MCF 10A (cell line): ENCODE measurements around the gene ZNF688. TPM values are rescaled to one million over a fixed set of nuclear protein-coding genes. Genes with fewer than 3 reads are reported as not detected.

Experiments used
- BruUV-seq: library from RNA; stranded (reverse); fragments of 400-500 nt; replicated peaks from 2 replicates; lab custom pipeline; 2021; lab: Mats Ljungman, UMichigan
- CTCF ChIA-PET: fragments of 300-600 bp; sonication (Branson Sonifier 250); formaldehyde crosslinking; extraction: SDS; loops from one replicate; lab custom pipeline; 2021; ENCODE audit warnings: antibody characterized with exemption, inconsistent platforms; lab: Yijun Ruan, JAX
- POLR2A ChIA-PET: fragments of 300-600, 350-650 bp; sonication (Branson Sonifier 250); formaldehyde crosslinking; extraction: SDS; loops from one replicate; lab custom pipeline; 2020; ENCODE audit warnings: antibody characterized with exemption, inconsistent platforms; lab: Yijun Ruan, JAX
- DNase-seq: peaks from one replicate; pipeline ENCODE4 v3.0.0-alpha.2; 2018; ENCODE audit not compliant: unreplicated experiment
- H3K27ac Mint-ChIP-seq: one replicate; pipeline ENCODE4 v1.8.0; 2022; ENCODE audit warnings: mild to moderate bottlenecking, low read depth, mixed read lengths; ENCODE audit not compliant: unreplicated experiment
- H3K27me3 Mint-ChIP-seq: one replicate; pipeline ENCODE4 v1.8.0; 2022; ENCODE audit warnings: mixed read lengths; ENCODE audit not compliant: insufficient read depth, unreplicated experiment
- H3K36me3 Mint-ChIP-seq: one replicate; pipeline ENCODE4 v1.8.0; 2022; ENCODE audit warnings: mild to moderate bottlenecking, moderate library complexity, mixed read lengths; ENCODE audit not compliant: insufficient read depth, unreplicated experiment
- H3K4me1 Mint-ChIP-seq: one replicate; pipeline ENCODE4 v1.8.0; 2022; ENCODE audit warnings: mixed read lengths; ENCODE audit not compliant: insufficient read depth, unreplicated experiment
- H3K4me3 Mint-ChIP-seq: one replicate; pipeline ENCODE4 v1.8.0; 2022; ENCODE audit warnings: mild to moderate bottlenecking, moderate library complexity, mixed read lengths; ENCODE audit not compliant: unreplicated experiment
- H3K9me3 Mint-ChIP-seq: one replicate; pipeline ENCODE4 v1.8.0; 2022; ENCODE audit warnings: mixed read lengths; ENCODE audit not compliant: unreplicated experiment
- CTCF ChIP-seq: fragments of 200-600 bp; IDR thresholded peaks from one replicate; pipeline ENCODE4 v1.8.0; 2022; ENCODE audit warnings: antibody characterized with exemption, mild to moderate bottlenecking; ENCODE audit not compliant: unreplicated experiment
- intact Hi-C: fragments of 100-400 bp; cut with micrococcal nuclease; formaldehyde crosslinking; loops from 2 replicates; pipeline ENCODE4 v1.14.1; 2022
- total RNA-seq: library from RNA; stranded (reverse); gene quantifications from 2 replicates; pipeline ENCODE4 v1.2.3, GENCODE V29; 2022

Gene ZNF688
- total RNA-seq, 1 experiment from 2014 or later, result 9.0 TPM

- H3K4me3 Mint-ChIP-seq, result peak within 1 kb of the TSS; percentile 96
- no peaks in the 10 kb centered on the region for H3K4me1 Mint-ChIP-seq
- ChIA-PET CTCF (interaction anchor here (0.6 to 2.7 kb wide), 9 partner anchors 11 to 211 kb away, joined by 3 to 13 read pairs (median 4); partner anchors contain the start of genes DCTPP1 and MYL11), POLR2A (interaction anchor here (0.6 to 3.8 kb wide), 24 partner anchors 10 to 231 kb away, joined by 3 to 45 read pairs (median 6); partner anchors contain the start of genes CD2BP2, DCTPP1, FBRS and ZNF688)
- peak within 1 kb of the TSS; percentile 78 for H3K27ac Mint-ChIP-seq
- H3K36me3 Mint-ChIP-seq, result peaks cover 21% of the 10 kb centered on the region
- H3K9me3 Mint-ChIP-seq, result no peaks in the 10 kb centered on the region
- TF ChIP-seq CTCF, result no peak
- intact Hi-C loops, result loop anchor here (1.0 to 2.0 kb wide), 4 partner anchors 13 to 59 kb away; partner anchors contain the start of genes ZNF747, ZNF764 and ZNF768
- BruUV-seq, result TSS peak; percentile 56
- no peaks in the 10 kb centered on the region for H3K27me3 Mint-ChIP-seq
- peak; percentile 100 for DNase-seq
These were observed 14.1 kb upstream of the ZNF688 start, which contains the start of gene ZNF785 for GRCh38 chr16:30585400-30586191. ZNF785 (minus strand) TSS chr16:30585697; CDS start chr16:30585611, 86 bp downstream.

- no peak for TF ChIP-seq CTCF
- no peaks in the 10 kb centered on the region for H3K4me1 Mint-ChIP-seq
- ChIA-PET POLR2A (interaction anchor here (0.6 to 3.8 kb wide), 17 partner anchors 13 to 230 kb away, joined by 3 to 45 read pairs (median 7); partner anchors contain the start of genes DCTPP1, FBRS, ZNF688 and ZNF689), CTCF (interaction anchor here (0.7 to 2.7 kb wide), 5 partner anchors 10 to 210 kb away, joined by 3 to 13 read pairs (median 4); partner anchors contain the start of gene MYL11)
- TSS peak; percentile 49 for BruUV-seq
- peaks cover 27% of the 10 kb centered on the region for H3K36me3 Mint-ChIP-seq
- intact Hi-C loops, result loop anchor here (1.0 to 2.0 kb wide), 4 partner anchors 13 to 58 kb away; partner anchors contain the start of genes ZNF747, ZNF764 and ZNF768
- H3K27me3 Mint-ChIP-seq, result no peaks in the 10 kb centered on the region
- DNase-seq, result peak; percentile 25
- peak overlapping the region; percentile 78 for H3K27ac Mint-ChIP-seq
- H3K9me3 Mint-ChIP-seq, result no peaks in the 10 kb centered on the region
- peak overlapping the region; percentile 96 for H3K4me3 Mint-ChIP-seq
These were observed 13.5 kb upstream of the ZNF688 start for GRCh38 chr16:30585022-30585399.

DNA sequence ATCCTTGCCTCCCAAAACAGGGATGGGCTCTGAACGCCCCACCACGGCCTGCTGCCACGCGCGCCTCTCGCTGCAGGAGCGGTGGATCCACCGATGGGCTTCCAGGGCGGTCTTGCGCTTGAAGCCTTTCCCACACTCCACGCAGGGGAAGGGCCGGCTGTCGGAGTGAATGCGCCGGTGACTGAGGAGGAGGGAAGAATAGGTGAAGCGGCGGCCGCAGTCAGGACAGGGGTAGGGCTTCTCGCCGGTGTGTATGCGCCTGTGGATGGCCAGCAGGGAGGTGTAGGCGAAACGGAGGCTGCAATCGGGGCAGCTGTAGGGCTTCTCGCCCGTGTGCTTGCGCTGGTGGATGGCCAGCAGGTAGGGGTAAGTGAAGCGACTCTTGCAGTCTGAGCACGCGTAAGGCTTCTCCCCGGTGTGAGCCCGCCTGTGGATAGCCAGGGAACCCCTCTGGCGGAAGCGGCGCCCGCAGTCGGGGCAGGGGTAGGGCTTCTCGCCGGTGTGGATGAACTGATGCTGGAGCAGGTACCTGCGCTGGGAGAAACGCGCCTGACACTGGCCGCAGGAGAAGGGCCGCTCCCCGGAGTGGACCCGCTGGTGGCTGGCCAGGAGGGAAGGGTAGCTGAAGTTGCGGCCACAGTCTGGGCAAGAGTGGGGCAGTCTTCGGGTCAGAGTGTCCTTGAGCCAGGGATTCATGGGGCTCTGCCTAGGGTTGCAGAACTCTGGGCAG lies 11.3 kb upstream of the ZNF688 start:
- no peak for DNase-seq
- Mint-ChIP-seq H3K27me3 (no peaks in the 10 kb centered on the region), H3K36me3 (peaks cover 36% of the 10 kb centered on the region), H3K4me3 (no peak overlapping the region), H3K4me1 (no peaks in the 10 kb centered on the region), H3K27ac (no peak overlapping the region), H3K9me3 (no peaks in the 10 kb centered on the region)
- ChIA-PET POLR2A (no interaction called here), CTCF (interaction anchor here (0.6 kb wide), 1 partner anchor 153 kb away, joined by 4 read pairs; the partner anchor contains the start of gene DCTPP1)
- TF ChIP-seq CTCF, result no peak
- intact Hi-C loops, result no loop called here
- no TSS peak for BruUV-seq
